Stimulated activated CD4-positive, alpha-beta T cell treated with anti-CD3 and anti-CD28 coated beads, TNF-alpha, amount 100 ng/mL, for 48 hours (primary cell): ENCODE measurements around the gene SAMD4B.
"Not testable (repeated sequence)": the region's sequence is repeated elsewhere in the genome, so short reads cannot be mapped to it uniquely, and the experiment has no call there.

Source experiments
- DNase-seq, 3 donors: peaks; one replicate each; pipeline ENCODE4 v3.0.0-alpha.2; 2020; ENCODE audit warnings: low read depth in 3 of 3

The SAMD4B gene

GRCh38 chr19:39334444-39334976, 7.7 kb upstream of the SAMD4B start:
- DNase-seq, result no peak

- peak in 1 of 3 donors; percentile 17 for DNase-seq
Measured at GRCh38 chr19:39335168-39335548, 7.1 kb upstream of the SAMD4B start.

- no peak for DNase-seq
Measured at GRCh38 chr19:39336483-39336882, 5.7 kb upstream of the SAMD4B start.

- DNase-seq, result no peak
Measured at GRCh38 chr19:39339674-39340073, 2.5 kb upstream of the SAMD4B start.

GRCh38 chr19:39340156-39340555, 2.1 kb upstream of the SAMD4B start:
- DNase-seq, result not testable (repeated sequence)

- DNase-seq, result no peak
Measured at GRCh38 chr19:39341129-39341718, 997 bp upstream of the SAMD4B start.

- DNase-seq, result no peak
Measured at GRCh38 chr19:39342647-39343305, 555 bp downstream of the SAMD4B start.

- DNase-seq, result no peak
Measured at GRCh38 chr19:39345956-39346355, 3.7 kb downstream of the SAMD4B start.

GRCh38 chr19:39347332-39348164, 5.3 kb downstream of the SAMD4B start:
- no peak for DNase-seq

GRCh38 chr19:39349326-39349725, 7.1 kb downstream of the SAMD4B start:
- DNase-seq, result no peak

- DNase-seq, result no peak
Measured at GRCh38 chr19:39350156-39350555, 7.9 kb downstream of the SAMD4B start.

- peak in 2 of 3 donors; percentile 34 to 63 for DNase-seq
Measured at GRCh38 chr19:39351537-39352064, 9.4 kb downstream of the SAMD4B start.

- DNase-seq, result no peak
Measured at GRCh38 chr19:39352381-39353255, 10.4 kb downstream of the SAMD4B start.

- DNase-seq, result no peak
Measured at GRCh38 chr19:39355253-39355652, 13.0 kb downstream of the SAMD4B start.

- DNase-seq, result no peak
Measured at GRCh38 chr19:39356073-39356472, 13.9 kb downstream of the SAMD4B start.

- DNase-seq, result no peak
Measured at GRCh38 chr19:39356647-39357046, 14.4 kb downstream of the SAMD4B start.

- no peak for DNase-seq
Measured at GRCh38 chr19:39359026-39359425, 16.8 kb downstream of the SAMD4B start.

GRCh38 chr19:39360599-39360998, 18.4 kb downstream of the SAMD4B start:
- no peak for DNase-seq

- no peak for DNase-seq
Measured at GRCh38 chr19:39362682-39363657, 20.7 kb downstream of the SAMD4B start.

- DNase-seq, result no peak
Measured at GRCh38 chr19:39363901-39364457, 21.8 kb downstream of the SAMD4B start.
